Lower leg skin (tissue), 4 donors: ENCODE measurements around the gene FRRS1. TPM values are rescaled to one million over a fixed set of nuclear protein-coding genes. Genes with fewer than 3 reads are reported as not detected.
"Not testable (repeated sequence)": the region's sequence is repeated elsewhere in the genome, so short reads cannot be mapped to it uniquely, and the experiment has no call there.

Experiments used
- DNase-seq, 2 donors: peaks; one replicate each; pipeline ENCODE4 v3.0.0-alpha.2; 2019; ENCODE audit warnings: low spot score in 2 of 2
- H3K4me3 ChIP-seq: fragments of 200-600 bp; sonication (generic); 2 replicates; pipeline ENCODE4 v1.5.1; 2017; ENCODE audit warnings: mild to moderate bottlenecking, low read depth; ENCODE audit not compliant: poor library complexity, severe bottlenecking
- POLR2A ChIP-seq, 2 donors: fragments of 450-650 bp; IDR thresholded peaks; one replicate each; pipeline ENCODE4 v1.6.1; 2016 to 2017; ENCODE audit warnings: antibody characterized with exemption in 2 of 2, mild to moderate bottlenecking in 1 of 2, moderate library complexity in 1 of 2
- WGBS, 2 donors: methylation state at CpG; one replicate each; pipeline ENCODE4 v1.1.5; 2018; 5-methylcytosine and 5-hydroxymethylcytosine counted together
- intact Hi-C: fragments of 100-400 bp; cut with DNase I; formaldehyde crosslinking; loops from one replicate; pipeline ENCODE4 v1.15.0; 2023; ENCODE audit warnings: low total_unique reads
- total RNA-seq, 4 donors: library from RNA; depleted of rRNA; stranded (reverse); fragments of >200 nt; gene quantifications; one replicate each; pipeline ENCODE4 v1.1.0, GENCODE V29; 2016
- TF ChIP-seq, protein P1 (sequence below), 3 donors: fragments of 450-650 bp; IDR thresholded peaks; one replicate each; pipeline ENCODE4 v1.5.1; 2016; ENCODE audit warnings: antibody characterized with exemption in 3 of 3, mild to moderate bottlenecking in 3 of 3, moderate library complexity in 2 of 3

FRRS1 gene
- total RNA-seq, 4 donors from 2014 or later, result 25.0 to 37.1 (median 28.2) TPM

DNA sequence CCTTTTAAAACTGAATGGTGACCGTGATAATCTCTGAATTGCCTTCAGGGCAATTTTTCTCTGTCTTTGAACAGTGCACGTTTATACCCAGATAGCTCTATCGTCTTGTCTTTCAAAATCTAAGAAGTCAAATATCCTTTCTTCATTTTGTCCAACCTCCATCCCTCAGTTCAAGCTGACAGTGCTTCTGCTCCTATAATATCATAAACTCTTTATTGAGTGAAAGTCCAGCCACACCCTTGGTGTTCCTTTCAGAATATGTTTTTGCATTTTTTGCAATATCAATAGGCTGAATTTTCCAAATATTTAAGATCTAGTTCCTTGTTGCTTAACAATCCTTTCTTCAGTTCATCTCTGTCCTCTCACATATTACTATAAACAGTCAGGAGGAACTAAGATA lies 35.1 kb upstream of the FRRS1 start:
- intact Hi-C loops, result loop anchor here (10.0 kb wide), 1 partner anchor 663 kb away; no protein-coding TSS in a partner anchor
- no peak for TF ChIP-seq POLR2A (IDR thresholded peaks at IDR 0.05)
- TF ChIP-seq, protein P1, sequence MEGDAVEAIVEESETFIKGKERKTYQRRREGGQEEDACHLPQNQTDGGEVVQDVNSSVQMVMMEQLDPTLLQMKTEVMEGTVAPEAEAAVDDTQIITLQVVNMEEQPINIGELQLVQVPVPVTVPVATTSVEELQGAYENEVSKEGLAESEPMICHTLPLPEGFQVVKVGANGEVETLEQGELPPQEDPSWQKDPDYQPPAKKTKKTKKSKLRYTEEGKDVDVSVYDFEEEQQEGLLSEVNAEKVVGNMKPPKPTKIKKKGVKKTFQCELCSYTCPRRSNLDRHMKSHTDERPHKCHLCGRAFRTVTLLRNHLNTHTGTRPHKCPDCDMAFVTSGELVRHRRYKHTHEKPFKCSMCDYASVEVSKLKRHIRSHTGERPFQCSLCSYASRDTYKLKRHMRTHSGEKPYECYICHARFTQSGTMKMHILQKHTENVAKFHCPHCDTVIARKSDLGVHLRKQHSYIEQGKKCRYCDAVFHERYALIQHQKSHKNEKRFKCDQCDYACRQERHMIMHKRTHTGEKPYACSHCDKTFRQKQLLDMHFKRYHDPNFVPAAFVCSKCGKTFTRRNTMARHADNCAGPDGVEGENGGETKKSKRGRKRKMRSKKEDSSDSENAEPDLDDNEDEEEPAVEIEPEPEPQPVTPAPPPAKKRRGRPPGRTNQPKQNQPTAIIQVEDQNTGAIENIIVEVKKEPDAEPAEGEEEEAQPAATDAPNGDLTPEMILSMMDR (IDR thresholded peaks at IDR 0.05), result no peak
- H3K4me3 ChIP-seq, result no peak overlapping the region
- 59 to 64% methylated on average over 3 of the region's 3 CpGs for WGBS, 2 donors
- DNase-seq, result no peak

DNA sequence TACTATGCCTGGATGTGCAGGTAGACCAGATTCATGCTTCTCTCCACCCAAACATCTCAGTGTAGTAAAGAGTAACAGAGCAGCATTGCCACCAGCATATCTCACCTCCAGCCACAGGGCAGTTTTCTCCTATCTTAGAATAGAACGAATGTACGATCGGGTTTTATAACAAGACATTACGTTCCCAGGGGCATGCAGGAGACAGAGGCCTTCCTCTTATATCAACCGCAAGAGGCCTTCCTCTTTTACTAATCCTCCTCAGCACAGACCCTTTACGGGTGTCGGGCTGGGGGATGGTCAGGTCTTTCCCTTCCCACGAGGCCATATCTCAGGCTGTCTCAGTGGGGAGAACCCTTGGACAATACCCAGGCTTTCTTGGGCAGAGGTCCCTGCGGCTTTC lies 27.4 kb upstream of the FRRS1 start:
- WGBS, 2 donors, result 78 to 83% methylated on average over 9 of the region's 9 CpGs
- intact Hi-C loops, H3K4me3 ChIP-seq, DNase-seq: not testable (repeated sequence)

DNA sequence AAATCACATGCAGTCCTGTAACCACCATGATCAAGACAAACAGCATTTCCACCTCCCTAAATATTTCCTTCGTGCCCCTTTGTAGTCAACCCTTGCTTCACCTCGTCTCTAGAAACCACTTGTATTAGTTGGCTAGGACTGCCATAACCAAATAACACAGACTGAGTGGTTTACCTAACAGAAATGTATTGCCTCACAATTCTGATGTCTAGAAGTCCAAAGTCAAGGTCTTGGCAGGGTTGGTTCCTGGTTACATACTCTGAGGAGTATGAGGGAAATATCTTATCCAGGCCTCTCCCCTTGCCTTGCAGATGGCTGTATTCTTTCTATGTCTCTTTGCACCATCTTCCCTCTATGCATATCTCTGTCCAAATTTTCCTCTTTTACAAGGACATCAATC lies 23.3 kb upstream of the FRRS1 start:
- no peak overlapping the region for H3K4me3 ChIP-seq
- DNase-seq, result no peak
- WGBS, 2 donors, result 78 to 82% methylated on average over 2 of the region's 2 CpGs
- TF ChIP-seq, protein P1 (IDR thresholded peaks at IDR 0.05), result no peak
- no peak for TF ChIP-seq POLR2A (IDR thresholded peaks at IDR 0.05)
- intact Hi-C loops, result no loop called here

DNA sequence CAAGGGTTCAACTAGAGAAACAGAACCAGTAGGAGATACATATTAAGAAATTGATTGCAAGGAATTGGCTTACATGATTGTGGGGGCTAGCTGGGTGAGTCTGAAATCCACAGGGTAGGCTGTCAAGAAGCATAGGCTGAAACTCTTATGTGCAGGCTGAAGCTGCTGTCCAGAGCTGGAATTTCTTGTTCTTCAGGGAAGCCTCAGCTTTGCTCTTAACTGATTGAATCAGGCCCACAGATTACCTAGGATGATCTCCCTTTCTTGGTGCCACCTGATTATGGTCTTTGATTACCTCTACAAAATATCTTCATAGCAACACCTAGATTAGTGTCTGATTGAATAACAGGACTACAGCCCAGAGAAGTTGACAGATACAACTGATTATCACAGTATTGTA lies 22.5 kb upstream of the FRRS1 start:
- TF ChIP-seq, protein P1 (IDR thresholded peaks at IDR 0.05), result no peak
- TF ChIP-seq POLR2A (IDR thresholded peaks at IDR 0.05), result no peak
- intact Hi-C loops, result no loop called here
- no peak overlapping the region for H3K4me3 ChIP-seq
- no peak for DNase-seq

DNA sequence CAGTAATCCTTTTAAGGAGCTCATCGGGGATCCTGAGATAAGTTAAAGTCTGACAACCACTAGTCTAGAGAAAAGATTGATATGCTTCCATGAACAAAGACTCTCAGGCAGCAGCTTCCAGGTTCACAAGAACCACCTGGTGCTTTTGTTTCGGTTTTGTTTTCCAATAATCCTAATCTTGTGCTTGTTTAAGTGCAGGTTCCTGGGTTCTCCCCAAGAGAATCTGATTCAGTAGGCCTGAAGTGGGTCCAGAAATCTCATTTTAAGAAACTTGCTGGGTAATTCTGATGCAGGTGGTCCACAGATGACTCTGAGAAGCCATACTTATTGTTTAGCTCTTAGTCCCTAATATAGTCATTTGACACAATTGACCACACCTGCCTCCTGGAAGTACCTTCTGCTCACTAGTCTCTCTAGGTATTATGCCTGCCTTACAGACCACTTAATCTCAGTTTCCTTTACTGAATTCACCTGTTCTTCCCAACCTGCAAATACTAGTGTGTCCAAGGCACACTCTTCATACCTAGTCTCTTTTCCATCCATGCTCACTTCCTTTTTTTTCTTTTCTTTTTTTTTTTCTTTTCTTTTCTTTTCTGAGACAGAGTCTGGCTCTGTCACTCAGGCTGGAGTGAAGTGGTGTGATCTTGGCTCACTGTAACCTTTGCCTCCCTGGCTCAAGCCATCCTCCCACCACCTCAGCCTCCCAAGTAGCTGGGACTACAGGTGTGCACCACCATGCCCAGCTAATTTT lies 20.5 kb upstream of the FRRS1 start:
- no peak overlapping the region for H3K4me3 ChIP-seq
- intact Hi-C loops, result no loop called here
- TF ChIP-seq, protein P1 (IDR thresholded peaks at IDR 0.05), result no peak
- TF ChIP-seq POLR2A (IDR thresholded peaks at IDR 0.05), result no peak
- WGBS, 2 donors, result 91 to 93% methylated on average over 2 of the region's 2 CpGs
- DNase-seq, result no peak

DNA sequence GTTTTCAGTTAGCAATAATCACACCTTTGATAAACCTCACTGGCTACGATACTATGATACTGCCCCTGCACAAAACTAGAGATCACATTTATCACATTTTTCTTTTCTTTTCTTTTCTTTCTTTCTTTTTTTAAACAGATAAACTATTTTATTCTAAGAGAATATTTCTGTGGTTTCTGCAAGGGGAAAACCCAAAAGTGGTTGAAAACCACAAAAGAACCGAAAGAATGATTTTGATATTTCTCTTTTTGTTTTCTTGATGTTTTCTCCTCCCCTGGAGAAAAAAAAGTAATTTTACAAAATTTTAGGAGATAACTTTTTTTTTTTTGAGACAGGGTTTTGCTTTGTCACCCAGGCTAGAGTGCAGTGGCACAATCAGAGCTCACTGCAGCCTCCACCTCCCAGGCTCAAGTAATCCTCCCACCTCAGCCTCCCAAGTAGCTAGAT lies 18.4 kb upstream of the FRRS1 start:
- no peak for DNase-seq
- no peak for TF ChIP-seq POLR2A (IDR thresholded peaks at IDR 0.05)
- TF ChIP-seq, protein P1 (IDR thresholded peaks at IDR 0.05), result no peak
- H3K4me3 ChIP-seq, result no peak overlapping the region
- 73 to 76% methylated on average over 2 of the region's 2 CpGs for WGBS, 2 donors
- intact Hi-C loops, result no loop called here
